AG10803 (cell line): ENCODE measurements around the gene DLG2.

Source experiments
- DNase-seq: peaks from one replicate; pipeline ENCODE4 v3.0.0; 2010; ENCODE audit warnings: low read depth
- H3K4me3 ChIP-seq: 2 replicates; pipeline ENCODE4 v1.5.1; 2011; ENCODE audit warnings: mild to moderate bottlenecking, low read length, control low read depth
- TF ChIP-seq, protein P1 (sequence below): conservative IDR thresholded peaks from 2 replicates; pipeline ENCODE4 v1.5.1; 2011; ENCODE audit warnings: mild to moderate bottlenecking, low read length, control low read depth, inconsistent platforms

The DLG2 gene

DNA sequence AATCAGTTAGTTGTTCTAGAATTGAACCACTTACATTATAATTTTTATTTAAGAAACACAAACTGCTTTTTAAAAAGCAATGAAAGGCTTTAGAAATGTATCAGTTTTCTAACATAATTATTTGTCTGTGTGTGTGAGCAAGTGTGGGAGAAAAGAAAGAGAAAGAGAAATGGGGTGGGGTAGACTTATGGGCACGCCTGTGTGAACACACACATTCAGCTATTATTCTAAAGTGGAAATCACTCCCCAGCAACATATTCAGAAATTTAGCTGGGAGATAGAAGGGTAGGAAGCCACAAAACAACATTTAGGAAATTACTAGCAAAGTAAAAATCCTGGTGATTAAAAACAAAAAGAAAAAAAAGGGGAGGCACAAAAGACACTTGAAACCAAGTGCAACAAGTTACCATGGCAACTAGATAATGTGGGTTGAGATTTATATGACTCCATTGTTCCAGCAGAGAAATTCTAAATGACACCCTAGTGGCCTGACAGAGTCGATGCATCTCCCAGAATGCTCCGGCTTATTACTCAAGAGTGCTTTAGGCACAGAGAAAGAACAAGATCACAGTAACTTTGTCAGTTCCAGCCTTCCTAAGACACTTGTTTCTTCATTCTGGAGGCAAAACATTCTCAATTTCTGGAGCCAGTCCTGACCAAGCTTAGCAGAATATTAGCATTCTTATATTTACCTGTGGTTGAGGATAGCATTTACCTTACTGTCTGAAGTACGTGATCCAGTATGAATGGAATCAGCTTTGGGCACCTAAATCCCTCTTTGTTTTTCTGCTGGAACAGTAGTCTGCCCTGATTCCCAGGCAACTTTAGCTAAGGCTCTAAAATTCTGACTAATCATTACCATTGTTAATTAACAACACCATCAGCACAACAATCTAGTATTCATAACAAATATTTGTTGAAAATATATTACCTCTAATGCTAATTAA lies 444.4 kb downstream of the DLG2 start:
- DNase-seq: peak; percentile 3
- no peak overlapping the region for H3K4me3 ChIP-seq
- TF ChIP-seq, protein P1, sequence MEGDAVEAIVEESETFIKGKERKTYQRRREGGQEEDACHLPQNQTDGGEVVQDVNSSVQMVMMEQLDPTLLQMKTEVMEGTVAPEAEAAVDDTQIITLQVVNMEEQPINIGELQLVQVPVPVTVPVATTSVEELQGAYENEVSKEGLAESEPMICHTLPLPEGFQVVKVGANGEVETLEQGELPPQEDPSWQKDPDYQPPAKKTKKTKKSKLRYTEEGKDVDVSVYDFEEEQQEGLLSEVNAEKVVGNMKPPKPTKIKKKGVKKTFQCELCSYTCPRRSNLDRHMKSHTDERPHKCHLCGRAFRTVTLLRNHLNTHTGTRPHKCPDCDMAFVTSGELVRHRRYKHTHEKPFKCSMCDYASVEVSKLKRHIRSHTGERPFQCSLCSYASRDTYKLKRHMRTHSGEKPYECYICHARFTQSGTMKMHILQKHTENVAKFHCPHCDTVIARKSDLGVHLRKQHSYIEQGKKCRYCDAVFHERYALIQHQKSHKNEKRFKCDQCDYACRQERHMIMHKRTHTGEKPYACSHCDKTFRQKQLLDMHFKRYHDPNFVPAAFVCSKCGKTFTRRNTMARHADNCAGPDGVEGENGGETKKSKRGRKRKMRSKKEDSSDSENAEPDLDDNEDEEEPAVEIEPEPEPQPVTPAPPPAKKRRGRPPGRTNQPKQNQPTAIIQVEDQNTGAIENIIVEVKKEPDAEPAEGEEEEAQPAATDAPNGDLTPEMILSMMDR: peak; percentile 36

DNA sequence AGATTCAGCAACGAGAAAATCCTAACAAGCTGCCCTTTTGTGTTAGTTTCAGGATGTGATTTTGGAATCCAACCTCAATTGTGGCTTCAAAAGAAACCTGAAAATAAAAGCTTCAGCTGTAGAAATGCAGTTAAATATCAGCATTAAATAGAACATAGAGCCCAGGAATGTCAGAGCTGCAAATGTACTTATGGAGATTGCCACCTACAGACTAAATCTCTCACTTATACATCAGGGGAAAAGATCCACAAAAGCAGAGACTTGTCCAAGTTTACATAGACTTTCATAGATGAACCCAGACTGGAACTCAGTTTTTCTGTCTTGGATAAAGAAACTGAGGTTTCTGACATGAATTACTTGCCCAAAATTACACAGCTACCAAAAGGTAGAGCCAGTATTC lies 446.6 kb downstream of the DLG2 start:
- DNase-seq: no peak
- TF ChIP-seq, protein P1: no peak
- H3K4me3 ChIP-seq: no peak overlapping the region

DNA sequence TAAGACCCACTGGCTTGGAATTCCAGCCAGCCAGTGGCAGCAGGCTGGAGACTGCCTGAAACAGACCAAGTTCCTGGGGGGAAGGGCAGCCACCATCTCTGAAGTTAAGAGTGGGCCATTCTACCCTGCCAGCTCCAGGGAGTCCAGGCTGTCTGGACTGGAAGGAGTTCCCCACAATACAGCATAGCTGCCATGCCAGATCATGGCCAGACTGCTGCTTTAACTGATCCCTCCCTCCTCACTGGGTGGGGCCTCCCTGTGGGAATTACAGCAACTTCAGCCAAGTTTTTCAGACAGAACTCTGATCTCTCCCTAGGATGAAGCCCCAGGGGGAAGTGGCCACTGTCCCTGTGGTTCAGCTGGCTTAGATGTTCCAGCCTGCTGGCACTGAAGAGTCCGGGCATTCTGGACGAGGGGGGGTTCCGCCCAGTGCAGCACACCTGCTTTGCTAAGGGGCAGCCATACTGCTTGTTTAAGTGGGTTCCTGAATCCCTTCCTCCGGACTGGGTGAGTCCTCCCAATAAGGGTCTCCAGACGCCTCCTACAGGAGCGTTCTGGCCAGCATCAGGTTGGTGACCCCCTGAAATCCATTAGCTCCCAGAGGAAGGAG lies 455.4 kb downstream of the DLG2 start:
- TF ChIP-seq, protein P1: no peak

DNA sequence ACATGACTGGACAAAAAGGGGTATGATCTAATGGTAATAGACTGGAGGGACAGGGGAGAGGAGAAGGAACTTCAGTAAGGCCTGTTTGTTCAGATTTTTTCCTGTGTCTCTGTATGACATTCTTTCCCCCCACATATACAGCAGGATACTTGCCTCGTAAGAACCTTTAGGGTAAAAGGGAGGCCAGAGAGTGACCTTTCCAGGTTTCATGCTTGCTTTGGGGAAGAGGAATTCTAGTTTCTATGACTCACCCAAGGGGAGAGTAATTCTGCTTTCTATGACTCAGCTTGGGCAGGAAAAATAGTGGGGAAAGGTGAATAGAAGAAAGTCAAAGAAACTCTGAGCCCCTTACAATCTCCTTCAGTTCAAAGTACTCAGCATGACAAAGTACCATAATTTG lies 457.0 kb downstream of the DLG2 start:
- TF ChIP-seq, protein P1: no peak
- peak; percentile 2 for DNase-seq
- H3K4me3 ChIP-seq: no peak overlapping the region

More for the DNA sequence above, 455.4 kb downstream of the DLG2 start:
- DNase-seq: no peak
- H3K4me3 ChIP-seq: no peak overlapping the region

DNA sequence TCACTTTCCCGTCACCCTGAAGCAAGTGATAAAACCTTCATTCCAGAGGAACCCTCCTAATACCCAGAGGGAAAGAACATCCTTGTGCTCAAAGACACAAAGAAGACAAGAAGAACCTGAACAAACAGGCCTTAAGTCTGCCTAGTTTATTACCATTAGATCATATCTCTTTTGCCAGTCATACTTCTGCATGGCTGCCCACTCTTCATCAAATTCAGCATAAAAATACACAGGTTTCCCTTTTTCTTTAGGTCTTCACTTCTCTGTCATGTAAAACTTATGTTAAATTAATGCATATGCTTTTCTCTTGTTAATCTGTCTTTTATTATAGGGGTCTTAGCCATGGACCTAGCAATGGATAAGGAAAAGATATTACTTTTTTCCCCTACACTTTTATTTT lies 459.7 kb downstream of the DLG2 start:
- DNase-seq: no peak
- no peak overlapping the region for H3K4me3 ChIP-seq
- TF ChIP-seq, protein P1: no peak

DNA sequence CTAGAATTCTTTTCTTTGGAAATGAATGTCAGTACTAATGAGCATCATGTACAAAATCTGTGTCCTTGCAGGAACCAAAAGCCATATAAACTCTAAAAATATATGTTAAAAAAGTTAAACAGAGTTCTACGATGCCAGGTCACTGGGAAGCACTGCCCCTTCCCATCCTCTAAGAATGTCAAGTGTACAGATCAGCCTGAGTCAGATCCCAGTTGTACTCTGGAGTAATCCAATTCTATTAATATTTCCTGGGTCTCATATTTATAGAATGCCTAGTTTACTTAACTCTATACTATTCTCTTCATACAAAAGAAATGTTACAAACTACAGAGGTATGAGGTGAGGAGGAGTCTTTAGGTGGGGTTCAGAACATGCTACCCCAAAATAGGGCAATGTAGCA lies 460.1 kb downstream of the DLG2 start:
- DNase-seq: no peak
- H3K4me3 ChIP-seq: no peak overlapping the region
- TF ChIP-seq, protein P1: no peak

DNA sequence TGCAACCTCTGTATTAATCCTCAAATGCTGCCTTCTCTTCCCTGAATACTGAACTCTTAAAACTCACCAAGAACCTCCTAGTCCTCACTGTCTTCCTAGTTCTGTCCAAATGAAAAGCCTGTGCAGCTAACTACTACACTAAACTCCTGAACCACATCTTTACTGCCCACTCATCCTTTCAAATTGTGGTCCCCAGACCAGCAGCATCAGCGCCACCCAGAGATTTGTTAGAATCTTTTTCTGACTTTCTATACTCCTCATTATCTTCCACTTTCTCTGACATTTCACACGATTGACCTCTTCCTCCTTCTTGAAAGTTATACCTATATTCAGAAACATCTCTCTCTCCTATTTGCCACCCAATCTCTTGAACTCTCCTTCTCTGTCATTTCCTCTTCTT lies 461.3 kb downstream of the DLG2 start:
- DNase-seq: no peak
- no peak overlapping the region for H3K4me3 ChIP-seq
- TF ChIP-seq, protein P1: no peak
